ENCODE measurements around the gene UNC93A. TPM values are rescaled to one million over a fixed set of nuclear protein-coding genes. Genes with fewer than 3 reads are reported as not detected.
"Not testable (repeated sequence)": the region's sequence is repeated elsewhere in the genome, so short reads cannot be mapped to it uniquely, and the experiment has no call there.

UNC93A gene
- total RNA-seq, 1 donor from 2014 or later = not detected

DNA sequence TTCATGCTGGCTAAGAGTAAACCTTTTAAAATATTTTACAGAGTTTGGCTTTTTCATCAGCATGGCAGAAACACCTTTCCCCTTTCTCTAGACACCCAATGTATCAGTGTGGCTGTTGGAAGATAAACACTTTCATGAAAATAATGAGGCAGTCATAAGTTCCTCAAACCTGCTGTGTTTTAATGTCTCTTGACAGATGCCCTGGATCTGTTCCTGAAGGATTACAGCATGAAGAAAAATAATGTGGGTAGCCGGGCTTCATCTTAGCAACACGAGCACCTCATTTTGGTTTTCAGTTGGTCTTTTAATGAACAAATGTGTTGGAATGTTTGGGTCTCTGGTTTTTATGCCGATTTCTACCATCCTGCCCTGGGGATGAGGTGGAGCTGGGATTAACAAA is 45.5 kb upstream of the UNC93A start:
- Mint-ChIP-seq H3K36me3 (ENCODE audit: unreplicated experiment) (no peaks in the 10 kb centered on the region), H3K9me3 (ENCODE audit: unreplicated experiment) (no peaks in the 10 kb centered on the region), H3K4me3 (ENCODE audit: unreplicated experiment) (no peak overlapping the region), H3K27ac (ENCODE audit: unreplicated experiment) (no peak overlapping the region), H3K4me1 (ENCODE audit: unreplicated experiment) (no peaks in the 10 kb centered on the region), H3K27me3 (ENCODE audit: unreplicated experiment) (no peaks in the 10 kb centered on the region)
- TF ChIP-seq, protein P1, sequence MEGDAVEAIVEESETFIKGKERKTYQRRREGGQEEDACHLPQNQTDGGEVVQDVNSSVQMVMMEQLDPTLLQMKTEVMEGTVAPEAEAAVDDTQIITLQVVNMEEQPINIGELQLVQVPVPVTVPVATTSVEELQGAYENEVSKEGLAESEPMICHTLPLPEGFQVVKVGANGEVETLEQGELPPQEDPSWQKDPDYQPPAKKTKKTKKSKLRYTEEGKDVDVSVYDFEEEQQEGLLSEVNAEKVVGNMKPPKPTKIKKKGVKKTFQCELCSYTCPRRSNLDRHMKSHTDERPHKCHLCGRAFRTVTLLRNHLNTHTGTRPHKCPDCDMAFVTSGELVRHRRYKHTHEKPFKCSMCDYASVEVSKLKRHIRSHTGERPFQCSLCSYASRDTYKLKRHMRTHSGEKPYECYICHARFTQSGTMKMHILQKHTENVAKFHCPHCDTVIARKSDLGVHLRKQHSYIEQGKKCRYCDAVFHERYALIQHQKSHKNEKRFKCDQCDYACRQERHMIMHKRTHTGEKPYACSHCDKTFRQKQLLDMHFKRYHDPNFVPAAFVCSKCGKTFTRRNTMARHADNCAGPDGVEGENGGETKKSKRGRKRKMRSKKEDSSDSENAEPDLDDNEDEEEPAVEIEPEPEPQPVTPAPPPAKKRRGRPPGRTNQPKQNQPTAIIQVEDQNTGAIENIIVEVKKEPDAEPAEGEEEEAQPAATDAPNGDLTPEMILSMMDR (IDR thresholded peaks at IDR 0.05) = no peak
- DNase-seq (ENCODE audit: extremely low spot score, unreplicated experiment) = no peak

DNA sequence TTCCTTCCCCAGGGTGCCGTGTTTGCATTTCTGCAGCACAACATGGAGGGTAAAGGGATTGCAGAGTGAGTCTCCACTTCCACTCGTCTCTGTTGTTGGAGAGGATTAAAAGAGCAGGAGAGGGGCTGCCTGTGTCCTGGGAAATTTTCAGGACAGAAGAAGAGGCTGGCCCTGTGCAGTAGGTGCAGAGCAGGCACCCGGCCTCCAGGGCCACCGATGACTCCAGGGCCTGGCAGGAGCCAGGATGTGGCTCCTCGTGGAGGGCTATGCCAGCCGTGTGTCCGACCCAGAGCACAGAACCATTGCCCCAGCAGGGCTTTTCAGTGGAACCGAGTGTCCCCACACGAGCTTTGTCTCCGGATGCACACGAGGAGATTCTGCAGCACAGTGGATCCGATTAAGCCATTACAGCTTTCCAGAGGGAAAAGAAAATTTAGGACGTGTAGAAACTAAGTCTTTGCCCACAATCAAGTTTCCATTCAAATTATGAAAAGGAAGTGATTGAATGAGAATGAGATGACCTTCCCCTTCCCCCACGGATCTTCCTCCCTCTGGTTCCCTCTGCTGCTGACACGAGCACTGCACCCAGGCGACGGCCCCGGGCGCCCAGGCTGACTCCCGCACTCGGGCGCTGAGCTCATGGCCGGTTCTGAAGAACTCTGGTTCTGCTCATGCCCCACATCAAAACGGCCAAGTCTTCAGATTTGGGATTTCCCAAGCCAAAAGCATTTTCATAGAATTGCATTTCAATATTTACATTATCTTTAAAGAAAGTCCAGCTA is 43.1 kb upstream of the UNC93A start:
- Mint-ChIP-seq H3K27me3 (ENCODE audit: unreplicated experiment) (no peaks in the 10 kb centered on the region), H3K4me1 (ENCODE audit: unreplicated experiment) (no peaks in the 10 kb centered on the region), H3K4me3 (ENCODE audit: unreplicated experiment) (no peak overlapping the region), H3K27ac (ENCODE audit: unreplicated experiment) (no peak overlapping the region), H3K9me3 (ENCODE audit: unreplicated experiment) (no peaks in the 10 kb centered on the region), H3K36me3 (ENCODE audit: unreplicated experiment) (no peaks in the 10 kb centered on the region)
- no peak for DNase-seq (ENCODE audit: extremely low spot score, unreplicated experiment)
- TF ChIP-seq, protein P1 (IDR thresholded peaks at IDR 0.05) = no peak

DNA sequence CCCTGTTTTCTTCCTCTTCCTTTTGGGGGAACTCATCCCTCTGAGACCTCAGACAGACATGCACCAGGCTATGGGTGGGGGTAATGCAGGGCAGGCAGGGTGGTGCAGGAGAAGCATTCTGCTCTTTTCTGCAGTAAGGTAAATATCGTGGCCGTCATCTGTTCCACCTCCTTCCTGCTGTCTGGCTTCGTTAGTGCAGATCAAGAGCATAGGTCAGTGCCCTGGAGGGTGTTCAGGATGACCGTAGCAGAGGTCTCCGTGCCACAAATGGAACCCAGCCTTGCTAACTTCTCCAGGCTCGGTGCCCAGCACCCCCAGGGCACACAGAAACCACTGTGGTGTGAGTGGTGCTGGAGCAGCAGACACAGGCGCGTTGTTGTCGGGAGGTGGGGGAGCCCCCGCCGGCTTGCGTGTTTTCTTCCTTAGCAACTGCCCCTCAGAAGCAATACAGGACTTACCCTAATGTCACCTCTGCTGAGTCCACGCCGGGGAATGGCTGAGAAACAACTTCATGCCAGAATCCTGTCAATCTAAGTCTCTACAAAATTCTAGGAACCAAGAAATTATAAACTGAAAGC is 42.1 kb upstream of the UNC93A start:
- not testable (repeated sequence) for H3K4me1 Mint-ChIP-seq (ENCODE audit: unreplicated experiment); H3K27ac Mint-ChIP-seq (ENCODE audit: unreplicated experiment); H3K27me3 Mint-ChIP-seq (ENCODE audit: unreplicated experiment); H3K36me3 Mint-ChIP-seq (ENCODE audit: unreplicated experiment); DNase-seq (ENCODE audit: extremely low spot score, unreplicated experiment); H3K4me3 Mint-ChIP-seq (ENCODE audit: unreplicated experiment); H3K9me3 Mint-ChIP-seq (ENCODE audit: unreplicated experiment)

DNA sequence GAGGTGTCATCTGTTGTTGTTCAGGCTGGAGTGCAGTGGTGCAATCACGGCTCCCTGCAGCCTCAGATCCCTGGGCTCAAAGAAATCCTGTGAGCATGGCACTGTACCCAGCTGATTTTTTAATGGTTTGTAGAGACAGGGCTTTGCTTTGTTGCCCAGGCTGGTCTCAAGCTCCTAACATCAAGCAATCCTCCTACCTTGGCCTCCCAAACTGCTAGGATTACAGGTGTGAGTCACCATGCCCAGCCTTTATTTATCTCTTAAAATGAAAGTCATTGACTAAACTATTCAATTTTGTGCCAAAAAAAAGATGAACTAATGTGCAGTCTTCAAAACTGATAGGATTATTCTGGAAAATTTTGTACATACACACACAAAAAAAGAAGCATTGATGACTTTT is 38.8 kb upstream of the UNC93A start:
- no peaks in the 10 kb centered on the region for H3K36me3 Mint-ChIP-seq (ENCODE audit: unreplicated experiment)
- no peaks in the 10 kb centered on the region for H3K27me3 Mint-ChIP-seq (ENCODE audit: unreplicated experiment)
- no peak for DNase-seq (ENCODE audit: extremely low spot score, unreplicated experiment)
- no peak overlapping the region for H3K4me3 Mint-ChIP-seq (ENCODE audit: unreplicated experiment)
- no peaks in the 10 kb centered on the region for H3K9me3 Mint-ChIP-seq (ENCODE audit: unreplicated experiment)
- TF ChIP-seq, protein P1 (IDR thresholded peaks at IDR 0.05) = no peak
- H3K4me1 Mint-ChIP-seq (ENCODE audit: unreplicated experiment) = no peaks in the 10 kb centered on the region
- H3K27ac Mint-ChIP-seq (ENCODE audit: unreplicated experiment) = no peak overlapping the region

DNA sequence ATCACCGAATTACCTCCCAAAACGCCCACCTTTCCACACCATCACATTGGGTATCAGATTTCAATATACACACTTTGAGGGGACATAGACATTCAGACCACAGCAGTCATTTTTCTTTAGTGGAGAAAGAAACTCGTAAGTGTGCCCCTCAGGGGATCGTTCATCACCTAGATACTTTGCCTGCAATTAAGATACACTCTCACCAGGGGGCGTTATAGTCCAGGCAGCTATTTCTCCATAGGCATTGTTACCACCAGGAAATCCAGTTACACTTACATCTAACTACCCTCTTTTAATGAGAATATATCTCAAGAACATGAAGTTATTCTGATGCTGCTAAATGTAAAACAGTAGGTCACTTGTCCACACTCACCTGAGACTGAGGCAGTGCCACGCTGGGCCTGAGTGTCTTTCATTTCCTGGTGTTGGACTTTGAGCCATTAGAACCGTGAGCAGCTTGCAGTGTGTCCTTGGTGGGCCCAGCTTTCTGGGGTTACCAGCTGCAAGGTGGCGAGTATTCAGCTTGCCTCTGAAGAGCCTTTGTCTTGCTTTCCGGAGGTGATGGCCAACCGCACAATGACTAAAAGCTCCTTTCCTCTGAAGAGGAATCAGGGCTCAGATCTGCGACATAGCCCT is 35.1 kb upstream of the UNC93A start:
- no peaks in the 10 kb centered on the region for H3K36me3 Mint-ChIP-seq (ENCODE audit: unreplicated experiment)
- no peak overlapping the region for H3K4me3 Mint-ChIP-seq (ENCODE audit: unreplicated experiment)
- H3K27me3 Mint-ChIP-seq (ENCODE audit: unreplicated experiment) = peaks cover 3% of the 10 kb centered on the region
- TF ChIP-seq, protein P1 (IDR thresholded peaks at IDR 0.05) = no peak
- no peaks in the 10 kb centered on the region for H3K4me1 Mint-ChIP-seq (ENCODE audit: unreplicated experiment)
- DNase-seq (ENCODE audit: extremely low spot score, unreplicated experiment) = no peak
- H3K27ac Mint-ChIP-seq (ENCODE audit: unreplicated experiment) = no peak overlapping the region
- peaks cover 5% of the 10 kb centered on the region for H3K9me3 Mint-ChIP-seq (ENCODE audit: unreplicated experiment)

Measured in osteocyte (in vitro differentiated cells).